T-helper 1 cell treated with Interleukin-12 subunit alpha and Interleukin-12 subunit beta and Interleukin-4 antibody, amounts not matched to agents 30 μg/mL and 1 μg/mL, for 36 hours (primary cell): Measurements from ENCODE around the gene ZNF483.
"Not testable (repeated sequence)": the region's sequence is repeated elsewhere in the genome, so short reads cannot be mapped to it uniquely, and the experiment has no call there.

Source experiments
- H3K27ac Mint-ChIP-seq: one replicate; pipeline ENCODE4 v1.8.0; 2021; ENCODE audit warnings: mild to moderate bottlenecking, mixed read lengths
- H3K27me3 Mint-ChIP-seq: one replicate; pipeline ENCODE4 v1.8.0; 2021; ENCODE audit warnings: low read depth, mixed read lengths
- H3K36me3 Mint-ChIP-seq: one replicate; pipeline ENCODE4 v1.8.0; 2021; ENCODE audit warnings: low read depth, mixed read lengths
- H3K4me1 Mint-ChIP-seq: one replicate; pipeline ENCODE4 v1.8.0; 2021; ENCODE audit warnings: low read depth, mixed read lengths
- H3K4me3 Mint-ChIP-seq: one replicate; pipeline ENCODE4 v1.8.0; 2021; ENCODE audit warnings: mild to moderate bottlenecking, moderate library complexity, mixed read lengths
- H3K9me3 Mint-ChIP-seq: one replicate; pipeline ENCODE4 v1.8.0; 2021; ENCODE audit warnings: mixed read lengths

Gene ZNF483

GRCh38 chr9:111610845-111611244, 85.9 kb downstream of the ZNF483 start:
- H3K4me3 Mint-ChIP-seq, result no peak overlapping the region
- no peak overlapping the region for H3K27ac Mint-ChIP-seq
- H3K4me1 Mint-ChIP-seq, result no peaks in the 10 kb centered on the region
- no peaks in the 10 kb centered on the region for H3K36me3 Mint-ChIP-seq
- H3K27me3 Mint-ChIP-seq, result peaks cover 23% of the 10 kb centered on the region
- H3K9me3 Mint-ChIP-seq, result no peaks in the 10 kb centered on the region

DNA sequence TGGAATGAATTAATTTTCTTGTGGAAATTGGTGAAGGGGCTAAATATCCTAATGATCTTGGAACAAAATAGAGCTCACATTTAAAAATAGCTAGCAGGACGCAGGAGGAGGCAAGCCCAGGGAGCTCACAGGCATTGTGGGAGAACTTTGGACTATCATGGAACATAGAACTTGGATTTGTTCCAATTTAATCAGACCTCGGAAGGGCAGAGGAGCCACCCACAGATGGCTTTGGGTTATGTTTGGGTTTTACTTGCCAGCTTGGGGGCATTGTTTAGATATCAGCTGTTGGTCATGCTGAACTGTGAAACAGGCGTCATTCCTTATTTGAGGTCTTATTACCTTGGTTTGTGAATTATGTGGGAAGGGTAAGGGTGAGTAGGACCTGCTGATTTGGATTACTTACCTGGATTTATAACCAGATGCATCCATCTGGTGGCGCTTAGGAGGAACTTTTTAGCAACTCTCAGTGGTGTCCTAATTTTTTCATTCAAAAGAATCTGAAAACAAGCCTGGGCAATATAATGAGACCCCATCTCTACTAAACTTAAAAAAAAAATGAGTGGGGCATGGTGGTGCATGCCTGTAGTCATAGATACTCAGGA, 88.6 kb downstream of the ZNF483 start:
- Mint-ChIP-seq H3K27ac (no peak overlapping the region), H3K9me3 (no peaks in the 10 kb centered on the region), H3K27me3 (peaks cover 23% of the 10 kb centered on the region), H3K4me3 (no peak overlapping the region), H3K4me1 (no peaks in the 10 kb centered on the region), H3K36me3 (no peaks in the 10 kb centered on the region)

- Mint-ChIP-seq H3K9me3 (no peaks in the 10 kb centered on the region), H3K27me3 (peaks cover 10% of the 10 kb centered on the region), H3K4me3 (no peak overlapping the region), H3K36me3 (no peaks in the 10 kb centered on the region), H3K27ac (no peak overlapping the region), H3K4me1 (no peaks in the 10 kb centered on the region)
These were observed 90.9 kb downstream of the ZNF483 start for GRCh38 chr9:111615928-111616327.

GRCh38 chr9:111617349-111617748, 92.4 kb downstream of the ZNF483 start:
- H3K27ac Mint-ChIP-seq, H3K4me3 Mint-ChIP-seq, H3K4me1 Mint-ChIP-seq, H3K36me3 Mint-ChIP-seq, H3K9me3 Mint-ChIP-seq: not testable (repeated sequence)
- H3K27me3 Mint-ChIP-seq, result peaks cover 15% of the 10 kb centered on the region

DNA sequence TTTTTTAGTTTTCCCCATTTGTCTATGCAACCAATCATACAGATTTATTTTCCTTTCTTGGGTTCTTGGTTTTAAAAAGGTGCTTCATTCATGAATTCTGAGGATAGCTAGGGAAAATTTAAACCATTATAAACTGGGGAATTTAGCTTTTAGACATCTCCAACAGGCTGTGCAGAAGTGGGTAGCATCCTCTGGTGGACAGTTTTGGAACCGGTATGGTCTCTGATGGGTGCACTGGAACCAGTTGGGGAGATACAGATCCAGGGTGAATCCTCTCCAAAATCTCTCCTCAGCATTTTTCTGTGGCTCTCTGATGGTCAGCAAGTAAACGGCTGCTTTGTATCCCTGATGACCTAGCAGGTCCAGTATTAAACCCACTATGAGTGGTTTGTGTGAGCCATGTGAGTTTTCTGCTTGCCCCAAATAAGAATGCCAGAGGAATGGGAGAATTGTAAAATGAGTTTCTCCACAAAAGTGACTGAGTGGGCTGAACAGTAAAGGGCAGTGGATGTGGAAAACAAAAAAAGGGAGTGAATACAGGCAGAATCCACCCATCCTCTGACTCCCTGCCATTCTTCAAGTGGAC, 97.0 kb downstream of the ZNF483 start:
- Mint-ChIP-seq H3K36me3 (no peaks in the 10 kb centered on the region), H3K27ac (no peak overlapping the region), H3K27me3 (peaks cover 21% of the 10 kb centered on the region), H3K4me1 (no peaks in the 10 kb centered on the region), H3K9me3 (no peaks in the 10 kb centered on the region), H3K4me3 (no peak overlapping the region)

DNA sequence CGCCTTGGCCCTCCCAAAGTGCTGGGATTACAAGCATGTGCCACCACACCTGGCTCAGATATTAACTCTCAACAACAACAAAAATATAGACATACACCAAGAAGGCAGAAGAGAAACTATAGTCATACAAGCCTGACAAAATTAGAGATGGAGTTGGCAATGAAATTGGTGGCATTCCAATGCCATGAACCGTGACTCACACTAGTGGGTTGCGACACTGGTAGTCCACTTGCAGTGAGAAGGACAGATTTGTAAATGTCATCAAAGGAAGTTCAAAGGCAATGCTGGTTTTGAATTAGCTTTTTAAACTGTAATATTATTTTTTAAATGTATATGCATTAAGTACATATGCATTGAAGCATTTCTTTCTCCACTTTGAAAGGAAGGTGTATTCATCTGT, 97.6 kb downstream of the ZNF483 start:
- no peaks in the 10 kb centered on the region for H3K9me3 Mint-ChIP-seq
- no peaks in the 10 kb centered on the region for H3K4me1 Mint-ChIP-seq
- H3K27me3 Mint-ChIP-seq, result peaks cover 21% of the 10 kb centered on the region
- H3K4me3 Mint-ChIP-seq, result no peak overlapping the region
- no peaks in the 10 kb centered on the region for H3K36me3 Mint-ChIP-seq
- no peak overlapping the region for H3K27ac Mint-ChIP-seq
